ENCODE measurements around the gene PPP6R2. TPM values are rescaled to one million over a fixed set of nuclear protein-coding genes. Genes with fewer than 3 reads are reported as not detected.

Gene PPP6R2
- total RNA-seq, 1 experiment from 2014 or later, result 61.3 TPM

DNA sequence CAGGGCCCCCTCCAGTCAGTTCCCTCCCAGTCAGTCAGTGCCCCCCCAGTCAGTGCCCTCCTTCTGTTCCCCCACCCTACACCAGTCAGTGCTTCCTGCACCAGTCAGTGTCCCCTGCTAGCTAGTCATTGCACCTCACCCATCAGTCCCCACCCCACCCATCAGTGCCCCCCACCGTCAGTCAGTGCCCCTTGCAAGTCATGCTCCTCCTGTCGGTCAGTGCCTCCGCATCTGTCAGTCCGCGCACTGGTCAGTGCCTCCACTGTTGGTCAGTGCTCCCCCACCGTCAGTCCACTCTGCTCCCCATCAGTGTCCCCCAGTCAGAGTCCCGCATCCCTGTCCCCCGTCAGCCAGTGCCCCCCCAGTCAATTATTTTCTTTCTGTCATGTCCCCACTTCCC lies 3.3 kb downstream of the PPP6R2 start:
- Histone ChIP-seq H3K9me3 (ENCODE audit: control insufficient read depth in 1 of 2, insufficient read depth in 1 of 2, low read depth in 1 of 2, low read length in 2 of 2) (no peaks in the 10 kb centered on the region), H3K27ac (ENCODE audit: low read depth, low read length) (no peak overlapping the region), H2AFZ (ENCODE audit: low read depth, low read length, poor library complexity, severe bottlenecking) (no peak overlapping the region), H3K36me3 (ENCODE audit: control insufficient read depth in 1 of 2, insufficient read depth in 2 of 2, low read length in 2 of 2) (peaks cover 2 to 3% of the 10 kb centered on the region in 2 experiments; a peak in 1 of 4 replicates), H3K4me1 (ENCODE audit: control insufficient read depth in 1 of 2, insufficient read depth in 2 of 2, low read length in 2 of 2) (peaks cover 4 to 12% of the 10 kb centered on the region in 2 experiments), H3K27me3 (ENCODE audit: insufficient read depth, low read length) (no peaks in the 10 kb centered on the region), H3K9me2 (ENCODE audit: insufficient read depth) (no peaks in the 10 kb centered on the region), H3K79me2 (ENCODE audit: insufficient read depth, low read length) (peaks cover 54% of the 10 kb centered on the region), H3K4me3 (replicated peaks in 1 of 2; ENCODE audit: low read depth in 1 of 2, low read length in 2 of 2) (no peak overlapping the region), H3K4me2 (ENCODE audit: low read length) (no peak overlapping the region), H3K9ac (ENCODE audit: low read length) (no peak overlapping the region), H4K20me1 (ENCODE audit: insufficient read depth) (0 out of 2 replicates have a peak, but pooled peaks cover 4% of the 10 kb centered on the region)
- ChIA-PET CTCF (no interaction called here), POLR2A (no interaction called here), RAD21 (ENCODE audit: low non-redundant PET in 1 of 2, low total read pairs in 2 of 2, uncharacterized antibody in 2 of 2, unreplicated experiment in 2 of 2) (no interaction called here)
- TF ChIP-seq RAD21 (IDR thresholded peaks at IDR 0.05; ENCODE audit: low read depth) (no peak), YY1 (IDR thresholded peaks at IDR 0.05; ENCODE audit: extremely low read depth, insufficient replicate concordance, low read depth, low read length) (no peak), SRF (IDR thresholded peaks at IDR 0.05; ENCODE audit: low read depth) (no peak), EZH2phosphoT487 (IDR thresholded peaks at IDR 0.05; ENCODE audit: borderline replicate concordance) (no peak), CEBPB (IDR thresholded peaks at IDR 0.05; ENCODE audit: low read depth) (no peak), ZNF274 (IDR thresholded peaks at IDR 0.05; ENCODE audit: low read depth, low read length) (no peak), ELF1 (IDR thresholded peaks at IDR 0.05; ENCODE audit: borderline replicate concordance, low read depth) (no peak), SP1 (IDR thresholded peaks at IDR 0.05; ENCODE audit: low read depth) (no peak), POLR2AphosphoS5 (IDR thresholded peaks at IDR 0.05; ENCODE audit: low read depth, low read length) (no peak), SIN3A (IDR thresholded peaks at IDR 0.05; ENCODE audit: low read depth) (no peak), EZH2 (IDR thresholded peaks at IDR 0.05) (no peak), JUND (IDR thresholded peaks at IDR 0.05) (no peak)
- TF ChIP-seq, protein P1, sequence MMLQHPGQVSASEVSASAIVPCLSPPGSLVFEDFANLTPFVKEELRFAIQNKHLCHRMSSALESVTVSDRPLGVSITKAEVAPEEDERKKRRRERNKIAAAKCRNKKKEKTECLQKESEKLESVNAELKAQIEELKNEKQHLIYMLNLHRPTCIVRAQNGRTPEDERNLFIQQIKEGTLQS (IDR thresholded peaks at IDR 0.05), result no peak
- TF ChIP-seq, protein P2, sequence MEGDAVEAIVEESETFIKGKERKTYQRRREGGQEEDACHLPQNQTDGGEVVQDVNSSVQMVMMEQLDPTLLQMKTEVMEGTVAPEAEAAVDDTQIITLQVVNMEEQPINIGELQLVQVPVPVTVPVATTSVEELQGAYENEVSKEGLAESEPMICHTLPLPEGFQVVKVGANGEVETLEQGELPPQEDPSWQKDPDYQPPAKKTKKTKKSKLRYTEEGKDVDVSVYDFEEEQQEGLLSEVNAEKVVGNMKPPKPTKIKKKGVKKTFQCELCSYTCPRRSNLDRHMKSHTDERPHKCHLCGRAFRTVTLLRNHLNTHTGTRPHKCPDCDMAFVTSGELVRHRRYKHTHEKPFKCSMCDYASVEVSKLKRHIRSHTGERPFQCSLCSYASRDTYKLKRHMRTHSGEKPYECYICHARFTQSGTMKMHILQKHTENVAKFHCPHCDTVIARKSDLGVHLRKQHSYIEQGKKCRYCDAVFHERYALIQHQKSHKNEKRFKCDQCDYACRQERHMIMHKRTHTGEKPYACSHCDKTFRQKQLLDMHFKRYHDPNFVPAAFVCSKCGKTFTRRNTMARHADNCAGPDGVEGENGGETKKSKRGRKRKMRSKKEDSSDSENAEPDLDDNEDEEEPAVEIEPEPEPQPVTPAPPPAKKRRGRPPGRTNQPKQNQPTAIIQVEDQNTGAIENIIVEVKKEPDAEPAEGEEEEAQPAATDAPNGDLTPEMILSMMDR (IDR thresholded peaks at IDR 0.05 in 2 of 3, conservative IDR thresholded peaks at IDR 0.05 in 1 of 3; ENCODE audit: borderline replicate concordance in 1 of 3, insufficient read depth in 1 of 3, low read depth in 2 of 3, low read length in 2 of 3), result no peak
- intact Hi-C loops (cut with micrococcal nuclease), result no loop called here
- DNase-seq (ENCODE audit: low read depth, low spot score) (no peak), ATAC-seq (no peak)
- BruUV-seq (replicated peaks), result no TSS peak
